VCaP (cell line): Measurements from ENCODE around the gene DLG2.

Source experiments
- H3K27ac ChIP-seq: fragments of 450-650 bp; 2 replicates; pipeline ENCODE4 v1.5.1; 2017
- TF ChIP-seq, protein P1 (sequence below): fragments of 450-650 bp; conservative IDR thresholded peaks from 2 replicates; pipeline ENCODE4 v1.5.1; 2017; ENCODE audit warnings: mild to moderate bottlenecking, moderate library complexity

DLG2 gene

DNA sequence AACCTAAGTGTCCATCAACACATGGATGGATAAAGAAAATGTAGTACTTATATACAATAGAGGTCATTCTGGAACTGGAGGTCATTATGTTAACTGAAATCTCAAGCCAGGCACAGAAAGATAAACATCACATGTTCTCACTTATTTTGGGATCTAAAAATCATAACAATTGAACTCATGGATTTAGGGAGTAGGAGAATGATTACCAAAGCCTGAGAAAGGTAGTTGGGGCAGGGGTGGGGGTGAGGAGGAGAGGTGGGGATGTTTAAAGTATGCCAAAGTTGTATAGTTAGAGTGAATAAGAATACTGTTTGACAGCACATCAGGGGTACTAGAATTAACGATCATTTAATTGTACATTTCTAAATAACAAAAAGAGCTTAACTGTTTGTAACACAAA is 1112.7 kb downstream of the DLG2 start:
- TF ChIP-seq, protein P1, sequence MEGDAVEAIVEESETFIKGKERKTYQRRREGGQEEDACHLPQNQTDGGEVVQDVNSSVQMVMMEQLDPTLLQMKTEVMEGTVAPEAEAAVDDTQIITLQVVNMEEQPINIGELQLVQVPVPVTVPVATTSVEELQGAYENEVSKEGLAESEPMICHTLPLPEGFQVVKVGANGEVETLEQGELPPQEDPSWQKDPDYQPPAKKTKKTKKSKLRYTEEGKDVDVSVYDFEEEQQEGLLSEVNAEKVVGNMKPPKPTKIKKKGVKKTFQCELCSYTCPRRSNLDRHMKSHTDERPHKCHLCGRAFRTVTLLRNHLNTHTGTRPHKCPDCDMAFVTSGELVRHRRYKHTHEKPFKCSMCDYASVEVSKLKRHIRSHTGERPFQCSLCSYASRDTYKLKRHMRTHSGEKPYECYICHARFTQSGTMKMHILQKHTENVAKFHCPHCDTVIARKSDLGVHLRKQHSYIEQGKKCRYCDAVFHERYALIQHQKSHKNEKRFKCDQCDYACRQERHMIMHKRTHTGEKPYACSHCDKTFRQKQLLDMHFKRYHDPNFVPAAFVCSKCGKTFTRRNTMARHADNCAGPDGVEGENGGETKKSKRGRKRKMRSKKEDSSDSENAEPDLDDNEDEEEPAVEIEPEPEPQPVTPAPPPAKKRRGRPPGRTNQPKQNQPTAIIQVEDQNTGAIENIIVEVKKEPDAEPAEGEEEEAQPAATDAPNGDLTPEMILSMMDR, result no peak

GRCh38 chr11:84503503-84503902 is 1123.6 kb downstream of the DLG2 start:
- TF ChIP-seq, protein P1, result no peak
- H3K27ac ChIP-seq, result no peak overlapping the region

More for the DNA sequence above, 1112.7 kb downstream of the DLG2 start:
- no peak overlapping the region for H3K27ac ChIP-seq

- H3K27ac ChIP-seq, result no peak overlapping the region
- TF ChIP-seq, protein P1, result no peak
Observed at GRCh38 chr11:84501750-84502149, 1125.4 kb downstream of the DLG2 start.

DNA sequence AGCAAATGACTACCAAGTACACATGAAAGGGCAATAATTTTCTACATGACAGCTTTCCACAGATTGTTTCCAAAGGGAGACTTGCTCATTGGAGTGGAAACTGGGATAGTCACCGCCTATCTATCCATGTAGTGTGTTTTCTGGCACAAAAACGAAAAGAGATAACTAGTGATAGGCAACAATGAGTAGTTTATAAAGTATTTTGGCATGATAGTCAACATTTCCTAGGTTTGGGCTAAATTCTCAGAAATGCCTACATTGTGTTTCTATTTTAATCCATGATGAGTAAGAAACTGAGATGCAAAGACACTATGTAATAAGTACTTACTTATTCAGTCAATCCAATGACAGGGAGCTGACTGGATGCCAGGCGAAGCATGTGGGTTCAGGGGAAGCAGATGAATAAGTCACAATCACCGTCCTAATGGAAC is 1129.1 kb downstream of the DLG2 start:
- no peak overlapping the region for H3K27ac ChIP-seq

DNA sequence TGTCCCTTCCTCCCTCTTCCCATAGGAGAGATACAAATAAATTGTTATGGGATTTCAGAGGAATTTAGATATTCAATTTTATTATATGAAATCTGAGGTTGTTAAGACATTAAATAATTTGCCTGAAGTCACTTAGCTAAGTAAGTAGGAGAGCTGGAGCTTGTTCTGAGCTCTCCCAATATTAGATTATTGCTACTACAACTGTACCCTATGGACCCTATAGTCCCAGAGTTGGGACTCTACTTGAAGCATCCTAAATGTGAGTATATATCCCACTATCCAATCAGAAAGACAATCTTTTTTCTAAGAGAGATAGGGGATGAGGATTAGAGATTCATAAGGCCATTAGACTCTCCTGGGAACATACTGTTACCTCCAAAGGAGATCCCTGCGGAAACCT is 1130.0 kb downstream of the DLG2 start:
- TF ChIP-seq, protein P1, result no peak

More for the DNA sequence above, 1129.1 kb downstream of the DLG2 start:
- TF ChIP-seq, protein P1, result no peak

GRCh38 chr11:84496122-84496521 is 1131.0 kb downstream of the DLG2 start:
- no peak overlapping the region for H3K27ac ChIP-seq
- TF ChIP-seq, protein P1, result no peak

More for the DNA sequence above, 1130.0 kb downstream of the DLG2 start:
- H3K27ac ChIP-seq, result no peak overlapping the region

- H3K27ac ChIP-seq, result no peak overlapping the region
- TF ChIP-seq, protein P1, result no peak
Observed at GRCh38 chr11:84480131-84480530, 1147.0 kb downstream of the DLG2 start.
